Fibroblast of villous mesenchyme (primary cell): ENCODE measurements around the gene HDAC1. TPM values are rescaled to one million over a fixed set of nuclear protein-coding genes. Genes with fewer than 3 reads are reported as not detected.
"Not testable (repeated sequence)": the region's sequence is repeated elsewhere in the genome, so short reads cannot be mapped to it uniquely, and the experiment has no call there.

Experiments
- DNase-seq: peaks from one replicate; pipeline ENCODE4 v3.0.0-alpha.2; 2010; ENCODE audit warnings: low read depth
- H3K4me3 ChIP-seq: 2 replicates; pipeline ENCODE4 v1.5.1; 2011; ENCODE audit warnings: low read depth, mild to moderate bottlenecking, low read length
- CTCF ChIP-seq: IDR thresholded peaks from 2 replicates; pipeline ENCODE4 v1.5.1; 2012; ENCODE audit warnings: low read depth, mild to moderate bottlenecking, low read length; ENCODE audit not compliant: insufficient read depth
- total RNA-seq: library from RNA; depleted of rRNA; stranded (reverse); fragments of >200 nt; gene quantifications from 2 replicates; pipeline ENCODE4 v1.2.3, GENCODE V29; 2012

The HDAC1 gene
- total RNA-seq, 1 donor, result 95.0 TPM

GRCh38 chr1:32250893-32251716 is 40.8 kb upstream of the HDAC1 start, which contains the start of gene LCK:
Gene LCK, plus strand, starts transcription at chr1:32251265. Its CDS starts 23,065 bp downstream, at chr1:32274330.
- DNase-seq, result no peak
- TF ChIP-seq CTCF, result no peak
- no peak within 1 kb of the TSS for H3K4me3 ChIP-seq

- no peak for TF ChIP-seq CTCF
- H3K4me3 ChIP-seq, result no peak overlapping the region
- no peak for DNase-seq
Measured at GRCh38 chr1:32255072-32256071, 36.5 kb upstream of the HDAC1 start.

- TF ChIP-seq CTCF, result no peak
- no peak for DNase-seq
Measured at GRCh38 chr1:32256473-32257226, 35.2 kb upstream of the HDAC1 start.

GRCh38 chr1:32257227-32257508 is 34.7 kb upstream of the HDAC1 start:
- no peak for TF ChIP-seq CTCF

More at GRCh38 chr1:32256473-32257226, 35.2 kb upstream of the HDAC1 start:
- H3K4me3 ChIP-seq, result no peak overlapping the region

GRCh38 chr1:32263236-32263593 is 28.7 kb upstream of the HDAC1 start:
- not testable (repeated sequence) for DNase-seq, H3K4me3 ChIP-seq

More at GRCh38 chr1:32257227-32257508, 34.7 kb upstream of the HDAC1 start:
- H3K4me3 ChIP-seq, result no peak overlapping the region
- DNase-seq, result no peak

GRCh38 chr1:32263744-32264143 is 28.1 kb upstream of the HDAC1 start:
- no peak overlapping the region for H3K4me3 ChIP-seq
- no peak for TF ChIP-seq CTCF
- no peak for DNase-seq
